Measurements from ENCODE around the gene PIN4. TPM values are rescaled to one million over a fixed set of nuclear protein-coding genes. Genes with fewer than 3 reads are reported as not detected.
"Not testable (repeated sequence)": the region's sequence is repeated elsewhere in the genome, so short reads cannot be mapped to it uniquely, and the experiment has no call there.

PIN4 gene
- total RNA-seq, 1 experiment from 2014 or later: 17.2 TPM

DNA sequence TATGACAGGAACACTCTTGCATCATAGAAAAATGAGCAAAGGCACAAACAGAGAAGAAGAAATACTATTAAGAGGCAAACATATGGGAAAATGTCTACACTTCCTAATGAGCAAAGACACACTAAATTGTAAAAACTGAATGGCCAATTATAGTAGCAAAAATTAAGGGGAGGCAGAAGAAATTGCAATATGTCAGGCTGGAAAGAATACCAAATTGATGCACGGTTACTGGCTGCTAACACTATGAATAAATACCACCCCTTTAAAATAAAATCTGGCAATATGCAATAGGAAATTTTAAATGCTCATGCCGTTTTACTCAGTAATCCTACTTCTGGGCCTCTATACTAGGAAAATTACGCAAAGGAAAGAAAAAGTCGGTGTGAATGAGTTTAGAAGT lies 16.0 kb upstream of the PIN4 start:
- Mint-ChIP-seq H3K36me3 (ENCODE audit: insufficient read depth, unreplicated experiment) (no peaks in the 10 kb centered on the region), H3K4me1 (ENCODE audit: low read depth, unreplicated experiment) (no peaks in the 10 kb centered on the region), H3K4me3 (ENCODE audit: low read depth, unreplicated experiment) (no peak overlapping the region), H3K9me3 (ENCODE audit: low read depth, unreplicated experiment) (no peaks in the 10 kb centered on the region), H3K27ac (ENCODE audit: unreplicated experiment) (no peak overlapping the region), H3K27me3 (ENCODE audit: unreplicated experiment) (peaks cover 27% of the 10 kb centered on the region)
- CTCF ChIA-PET: no interaction called here
- TF ChIP-seq, protein P1, sequence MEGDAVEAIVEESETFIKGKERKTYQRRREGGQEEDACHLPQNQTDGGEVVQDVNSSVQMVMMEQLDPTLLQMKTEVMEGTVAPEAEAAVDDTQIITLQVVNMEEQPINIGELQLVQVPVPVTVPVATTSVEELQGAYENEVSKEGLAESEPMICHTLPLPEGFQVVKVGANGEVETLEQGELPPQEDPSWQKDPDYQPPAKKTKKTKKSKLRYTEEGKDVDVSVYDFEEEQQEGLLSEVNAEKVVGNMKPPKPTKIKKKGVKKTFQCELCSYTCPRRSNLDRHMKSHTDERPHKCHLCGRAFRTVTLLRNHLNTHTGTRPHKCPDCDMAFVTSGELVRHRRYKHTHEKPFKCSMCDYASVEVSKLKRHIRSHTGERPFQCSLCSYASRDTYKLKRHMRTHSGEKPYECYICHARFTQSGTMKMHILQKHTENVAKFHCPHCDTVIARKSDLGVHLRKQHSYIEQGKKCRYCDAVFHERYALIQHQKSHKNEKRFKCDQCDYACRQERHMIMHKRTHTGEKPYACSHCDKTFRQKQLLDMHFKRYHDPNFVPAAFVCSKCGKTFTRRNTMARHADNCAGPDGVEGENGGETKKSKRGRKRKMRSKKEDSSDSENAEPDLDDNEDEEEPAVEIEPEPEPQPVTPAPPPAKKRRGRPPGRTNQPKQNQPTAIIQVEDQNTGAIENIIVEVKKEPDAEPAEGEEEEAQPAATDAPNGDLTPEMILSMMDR (IDR thresholded peaks at IDR 0.05; ENCODE audit: unreplicated experiment): no peak
- intact Hi-C loops (cut with micrococcal nuclease; ENCODE audit: unreplicated experiment): no loop called here
- no peak for DNase-seq
- no TSS peak for BruUV-seq (replicated peaks)

DNA sequence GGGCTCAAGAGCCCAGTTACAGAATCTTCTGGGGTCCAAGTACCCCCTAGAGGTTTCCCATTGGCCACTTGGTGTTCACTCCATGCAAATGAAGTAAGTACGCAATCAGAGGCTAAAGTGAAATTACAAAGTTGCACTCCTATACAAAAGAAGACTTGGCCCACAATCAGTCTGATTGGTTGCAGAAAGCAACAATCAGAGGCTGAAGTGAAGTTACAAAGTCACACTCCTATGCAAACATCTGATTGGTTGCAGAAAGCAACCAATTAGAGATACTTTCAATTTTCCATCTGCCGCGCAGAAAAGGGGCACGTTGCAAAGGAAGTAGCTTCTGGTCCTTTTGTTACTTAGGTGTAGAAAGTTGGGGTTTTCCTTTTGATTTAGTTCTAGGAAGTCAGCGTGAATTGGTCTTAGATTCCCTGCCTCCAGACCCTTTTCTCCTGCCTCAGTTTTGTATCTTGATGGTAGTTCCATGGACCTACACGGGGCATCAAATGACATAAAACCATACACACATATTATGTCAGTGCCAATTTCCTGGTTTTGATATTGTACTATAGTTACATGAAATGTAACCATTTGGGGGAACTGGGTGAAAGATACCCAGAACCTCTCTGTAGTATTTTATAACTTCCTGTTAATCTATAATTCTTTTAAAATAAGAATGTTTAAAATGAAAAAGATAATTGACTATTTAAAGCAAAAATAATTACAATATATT lies 12.4 kb upstream of the PIN4 start:
- TF ChIP-seq, protein P1 (IDR thresholded peaks at IDR 0.05; ENCODE audit: unreplicated experiment): no peak
- DNase-seq: no peak
- no peak overlapping the region for H3K27ac Mint-ChIP-seq (ENCODE audit: unreplicated experiment)
- H3K4me1 Mint-ChIP-seq (ENCODE audit: low read depth, unreplicated experiment): no peaks in the 10 kb centered on the region
- intact Hi-C loops (cut with micrococcal nuclease; ENCODE audit: unreplicated experiment): no loop called here
- no peaks in the 10 kb centered on the region for H3K36me3 Mint-ChIP-seq (ENCODE audit: insufficient read depth, unreplicated experiment)
- no peak overlapping the region for H3K4me3 Mint-ChIP-seq (ENCODE audit: low read depth, unreplicated experiment)
- H3K9me3 Mint-ChIP-seq (ENCODE audit: low read depth, unreplicated experiment): no peaks in the 10 kb centered on the region
- BruUV-seq (replicated peaks): no TSS peak
- CTCF ChIA-PET: no interaction called here
- peaks cover 23% of the 10 kb centered on the region for H3K27me3 Mint-ChIP-seq (ENCODE audit: unreplicated experiment)

DNA sequence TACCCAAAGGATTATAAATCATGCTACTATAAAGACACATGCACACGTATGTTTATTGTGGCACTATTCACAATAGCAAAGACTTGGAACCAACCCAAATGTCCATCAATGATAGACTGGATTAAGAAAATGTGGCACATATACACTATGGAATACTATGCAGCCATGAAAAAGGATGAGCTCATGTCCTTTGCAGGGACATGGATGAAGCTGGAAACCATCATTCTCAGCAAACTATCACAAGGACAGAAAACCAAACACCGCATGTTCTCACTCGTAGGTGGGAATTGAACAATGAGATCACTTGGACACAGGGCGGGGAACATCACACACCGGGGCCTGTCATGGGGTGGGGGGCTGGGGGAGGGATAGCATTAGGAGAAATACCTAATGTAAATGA lies 5.3 kb upstream of the PIN4 start:
- H3K9me3 Mint-ChIP-seq (ENCODE audit: low read depth, unreplicated experiment); H3K36me3 Mint-ChIP-seq (ENCODE audit: insufficient read depth, unreplicated experiment); DNase-seq; H3K4me1 Mint-ChIP-seq (ENCODE audit: low read depth, unreplicated experiment); H3K4me3 Mint-ChIP-seq (ENCODE audit: low read depth, unreplicated experiment); intact Hi-C loops (cut with micrococcal nuclease; ENCODE audit: unreplicated experiment); H3K27ac Mint-ChIP-seq (ENCODE audit: unreplicated experiment); BruUV-seq (replicated peaks); CTCF ChIA-PET: not testable (repeated sequence)
- H3K27me3 Mint-ChIP-seq (ENCODE audit: unreplicated experiment): peaks cover 11% of the 10 kb centered on the region

DNA sequence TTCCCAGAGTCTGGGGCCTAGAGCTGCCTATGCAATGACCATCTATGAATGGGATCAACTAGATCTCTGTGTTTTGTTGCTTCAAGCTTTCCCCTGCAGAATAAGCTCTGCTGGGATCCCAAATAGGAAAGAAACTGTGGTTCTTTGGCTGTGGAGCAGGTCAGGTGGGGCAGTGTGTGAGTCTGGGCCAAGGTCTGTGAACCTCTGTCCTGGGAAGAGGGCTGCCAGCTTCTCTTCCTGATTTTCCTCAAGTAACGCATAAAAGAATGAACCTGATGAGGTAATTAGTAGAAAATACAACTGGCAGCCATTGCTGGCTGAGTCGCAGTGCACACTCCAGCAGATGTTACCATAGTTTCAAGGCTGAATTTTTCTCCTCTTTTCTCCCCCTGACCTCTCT lies 4.6 kb upstream of the PIN4 start:
- Mint-ChIP-seq H3K4me3 (ENCODE audit: low read depth, unreplicated experiment) (no peak overlapping the region), H3K9me3 (ENCODE audit: low read depth, unreplicated experiment) (no peaks in the 10 kb centered on the region), H3K27ac (ENCODE audit: unreplicated experiment) (no peak overlapping the region), H3K27me3 (ENCODE audit: unreplicated experiment) (peaks cover 11% of the 10 kb centered on the region), H3K4me1 (ENCODE audit: low read depth, unreplicated experiment) (no peaks in the 10 kb centered on the region), H3K36me3 (ENCODE audit: insufficient read depth, unreplicated experiment) (no peaks in the 10 kb centered on the region)
- BruUV-seq (replicated peaks): no TSS peak
- TF ChIP-seq, protein P1 (IDR thresholded peaks at IDR 0.05; ENCODE audit: unreplicated experiment): no peak
- CTCF ChIA-PET: no interaction called here
- no peak for DNase-seq
- intact Hi-C loops (cut with micrococcal nuclease; ENCODE audit: unreplicated experiment): no loop called here

DNA sequence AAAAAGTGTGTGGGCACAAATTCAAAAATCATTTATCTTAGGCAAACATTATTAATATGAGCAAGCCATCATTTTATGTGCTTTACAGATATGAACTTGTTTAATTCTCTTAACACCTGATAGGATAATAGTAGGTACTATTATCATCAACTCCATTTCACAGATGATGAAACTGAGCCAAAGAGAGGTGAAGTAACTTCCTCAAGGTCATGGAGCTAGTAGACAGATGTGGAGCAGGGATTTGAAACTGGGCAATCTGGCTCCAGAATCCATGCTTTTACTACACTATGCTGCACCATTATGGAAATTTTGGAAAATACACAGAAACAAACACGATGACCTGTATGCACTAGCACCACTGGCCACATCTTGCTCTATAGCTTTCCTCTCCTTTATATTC lies 1.0 kb upstream of the PIN4 start:
- no peaks in the 10 kb centered on the region for H3K36me3 Mint-ChIP-seq (ENCODE audit: insufficient read depth, unreplicated experiment)
- H3K4me3 Mint-ChIP-seq (ENCODE audit: low read depth, unreplicated experiment): no peak overlapping the region
- TF ChIP-seq, protein P1 (IDR thresholded peaks at IDR 0.05; ENCODE audit: unreplicated experiment): no peak
- H3K4me1 Mint-ChIP-seq (ENCODE audit: low read depth, unreplicated experiment): no peaks in the 10 kb centered on the region
- no peak overlapping the region for H3K27ac Mint-ChIP-seq (ENCODE audit: unreplicated experiment)
- CTCF ChIA-PET: interaction anchor here (1.2 kb wide), 1 partner anchor 10 kb away, joined by 5 read pairs; no protein-coding TSS in a partner anchor
- BruUV-seq (replicated peaks): no TSS peak
- H3K9me3 Mint-ChIP-seq (ENCODE audit: low read depth, unreplicated experiment): no peaks in the 10 kb centered on the region
- H3K27me3 Mint-ChIP-seq (ENCODE audit: unreplicated experiment): no peaks in the 10 kb centered on the region
- DNase-seq: no peak
- intact Hi-C loops (cut with micrococcal nuclease; ENCODE audit: unreplicated experiment): no loop called here
